ENCODE data around the gene SEPTIN5. TPM values are rescaled to one million over a fixed set of nuclear protein-coding genes. Genes with fewer than 3 reads are reported as not detected.

Gene SEPTIN5
- total and polyA plus RNA-seq, 2 experiments from 2014 or later: 4.3 to 17.2 TPM

GRCh38 chr22:19772422-19772672 is 58.0 kb downstream of the SEPTIN5 start:
- Mint-ChIP-seq H3K27me3 (ENCODE audit: insufficient read depth, low read depth, poor library complexity) (peaks cover 44% of the 10 kb centered on the region), H3K4me1 (peaks cover 9% of the 10 kb centered on the region; the same call in 2 of the 3 replicates), H3K27ac (no peak overlapping the region), H3K4me3 (no peak overlapping the region), H3K36me3 (ENCODE audit: low read depth) (no peaks in the 10 kb centered on the region), H3K9me3 (no peaks in the 10 kb centered on the region; the same call in 2 of the 3 replicates)
- TF ChIP-seq ZNF462 (CRISPR knock-in tag; IDR thresholded peaks at IDR 0.05): no peak
- TF ChIP-seq CREB1 (CRISPR knock-in tag; IDR thresholded peaks at IDR 0.05; ENCODE audit: low read depth): no peak
- TF ChIP-seq ZNF114 (CRISPR knock-in tag; IDR thresholded peaks at IDR 0.05): no peak
- Histone ChIP-seq H3K9me2 (ENCODE audit: insufficient read depth) (no peaks in the 10 kb centered on the region), H3K36me3 (ENCODE audit: insufficient read depth) (no peaks in the 10 kb centered on the region), H4K20me1 (replicated peaks; ENCODE audit: insufficient read depth) (no peaks in the 10 kb centered on the region), H3K27me3 (ENCODE audit: insufficient read depth) (peaks cover 40% of the 10 kb centered on the region), H3F3A (replicated peaks; ENCODE audit: low read depth) (no peaks in the 10 kb centered on the region; the same call in 1 of the 2 replicates), H3K79me2 (replicated peaks; ENCODE audit: insufficient read depth) (no peaks in the 10 kb centered on the region), H3K4me3 (no peak overlapping the region), H3K4me2 (no peak overlapping the region), H2AFZ (no peak overlapping the region), H3K27ac (ENCODE audit: low read depth) (no peak overlapping the region), H3K4me1 (ENCODE audit: insufficient read depth) (peaks cover 5% of the 10 kb centered on the region)
- ATAC-seq (no peak), DNase-seq (ENCODE audit: low spot score) (no peak)

Other genes with a start within 250 kb of the SEPTIN5 start
- gene UFD1, start 235.3 kb upstream of the SEPTIN5 start, total RNA-seq (2014; rRNA removed; shearing (Covaris generic)): 53.5 and 54.1 TPM in 2 replicates
- 80.3 and 93.8 TPM in 2 replicates for gene UFD1, start 235.3 kb upstream of the SEPTIN5 start, polyA plus RNA-seq (2016; fragmentation: Nextera tagmentation; extraction: Ambion mirVana)
- gene CDC45, start 234.6 kb upstream of the SEPTIN5 start, total RNA-seq (2014; rRNA removed; shearing (Covaris generic)): 23.8 and 29.0 TPM in 2 replicates
- 30.3 and 30.4 TPM in 2 replicates for gene CDC45, start 234.6 kb upstream of the SEPTIN5 start, polyA plus RNA-seq (2016; fragmentation: Nextera tagmentation; extraction: Ambion mirVana)
- 1.4 and 3.2 TPM in 2 replicates for gene CLDN5, start 190.1 kb upstream of the SEPTIN5 start, total RNA-seq (2014; rRNA removed; shearing (Covaris generic))
- 2.0 and 3.9 TPM in 2 replicates for gene CLDN5, start 190.1 kb upstream of the SEPTIN5 start, polyA plus RNA-seq (2016; fragmentation: Nextera tagmentation; extraction: Ambion mirVana)
- 1.3 TPM in 1 of 2 replicates, not detected in the other for gene GP1BB, start 9.0 kb downstream of the SEPTIN5 start, total RNA-seq (2014; rRNA removed; shearing (Covaris generic))
- 0.53 and 1.1 TPM in 2 replicates for gene GP1BB, start 9.0 kb downstream of the SEPTIN5 start, polyA plus RNA-seq (2016; fragmentation: Nextera tagmentation; extraction: Ambion mirVana)
- 0.23 and 0.66 TPM in 2 replicates for gene TBX1, start 46.3 kb downstream of the SEPTIN5 start, total RNA-seq (2014; rRNA removed; shearing (Covaris generic))
- 0.19 TPM in 2 replicates for gene TBX1, start 46.3 kb downstream of the SEPTIN5 start, polyA plus RNA-seq (2016; fragmentation: Nextera tagmentation; extraction: Ambion mirVana)
- gene GNB1L, start 140.4 kb downstream of the SEPTIN5 start, total RNA-seq (2014; rRNA removed; shearing (Covaris generic)): 19.2 and 27.8 TPM in 2 replicates
- 15.2 and 17.4 TPM in 2 replicates for gene GNB1L, start 140.4 kb downstream of the SEPTIN5 start, polyA plus RNA-seq (2016; fragmentation: Nextera tagmentation; extraction: Ambion mirVana)
- gene RTL10, start 140.4 kb downstream of the SEPTIN5 start, total RNA-seq (2014; rRNA removed; shearing (Covaris generic)): 17.4 and 19.2 TPM in 2 replicates
- 7.8 and 9.4 TPM in 2 replicates for gene RTL10, start 140.4 kb downstream of the SEPTIN5 start, polyA plus RNA-seq (2016; fragmentation: Nextera tagmentation; extraction: Ambion mirVana)
- gene COMT, start 227.3 kb downstream of the SEPTIN5 start, total RNA-seq (2014; rRNA removed; shearing (Covaris generic)): 29.8 and 35.1 TPM in 2 replicates
- gene COMT, start 227.3 kb downstream of the SEPTIN5 start, polyA plus RNA-seq (2016; fragmentation: Nextera tagmentation; extraction: Ambion mirVana): 29.6 and 32.6 TPM in 2 replicates
- 11.2 and 14.1 TPM in 2 replicates for gene TXNRD2, start 227.3 kb downstream of the SEPTIN5 start, total RNA-seq (2014; rRNA removed; shearing (Covaris generic))
- 9.2 and 12.4 TPM in 2 replicates for gene TXNRD2, start 227.3 kb downstream of the SEPTIN5 start, polyA plus RNA-seq (2016; fragmentation: Nextera tagmentation; extraction: Ambion mirVana)